Trophoblast cell (in vitro differentiated cells and primary cell): ENCODE measurements around the gene SYNJ1.

Experiments used
- DNase-seq, 2 donors: peaks; one replicate each; pipeline ENCODE4 v3.0.0-alpha.2; 2016
- H2AFZ ChIP-seq: 2 replicates; pipeline ENCODE4 v1.6.1; 2013; ENCODE audit warnings: low read length, moderate library complexity, mild to moderate bottlenecking; ENCODE audit not compliant: insufficient read depth, poor library complexity
- H2AK5ac ChIP-seq: 2 replicates; pipeline ENCODE4 v1.6.1; 2013; ENCODE audit warnings: mild to moderate bottlenecking, low read length
- H2BK120ac ChIP-seq: 2 replicates; pipeline ENCODE4 v1.6.1; 2013; ENCODE audit warnings: low read length, mild to moderate bottlenecking, moderate library complexity; ENCODE audit not compliant: insufficient read depth, poor library complexity
- H2BK12ac ChIP-seq: 2 replicates; pipeline ENCODE4 v1.6.1; 2013; ENCODE audit warnings: mild to moderate bottlenecking, low read length, moderate library complexity
- H2BK5ac ChIP-seq: 2 replicates; pipeline ENCODE4 v1.6.1; 2013; ENCODE audit warnings: low read length, low read depth, moderate library complexity, mild to moderate bottlenecking; ENCODE audit not compliant: poor library complexity
- H3K14ac ChIP-seq: 2 replicates; pipeline ENCODE4 v1.6.1; 2013; ENCODE audit warnings: mild to moderate bottlenecking, low read length
- H3K18ac ChIP-seq: 2 replicates; pipeline ENCODE4 v1.6.1; 2013; ENCODE audit warnings: mild to moderate bottlenecking, low read length
- H3K23ac ChIP-seq: 2 replicates; pipeline ENCODE4 v1.6.1; 2013; ENCODE audit warnings: low read length
- H3K27ac ChIP-seq: 2 replicates; pipeline ENCODE4 v1.5.1; 2013; ENCODE audit warnings: low read depth, mild to moderate bottlenecking, inconsistent platforms, low read length, moderate library complexity
- H3K27me3 ChIP-seq: 2 replicates; pipeline ENCODE4 v1.6.1; 2013; ENCODE audit warnings: inconsistent platforms, mild to moderate bottlenecking, low read length, moderate library complexity; ENCODE audit not compliant: insufficient read depth
- H3K36me3 ChIP-seq, 2 experiments: 1 replicate in 1 of 2; 2 replicates in 1 of 2; pipeline ENCODE4 v1.6.1; 2013; ENCODE audit warnings: low read length in 2 of 2, mild to moderate bottlenecking in 2 of 2, moderate library complexity in 1 of 2; ENCODE audit not compliant: insufficient read depth in 2 of 2, control insufficient read depth in 1 of 2
- H3K4ac ChIP-seq: 2 replicates; pipeline ENCODE4 v1.6.1; 2013; ENCODE audit warnings: low read depth, mild to moderate bottlenecking, low read length, moderate library complexity
- H3K4me1 ChIP-seq, 2 experiments: 1 replicate in 1 of 2; 2 replicates in 1 of 2; pipeline ENCODE4 v1.6.1; 2013; ENCODE audit warnings: low read length in 2 of 2, mild to moderate bottlenecking in 2 of 2, moderate library complexity in 1 of 2; ENCODE audit not compliant: insufficient read depth in 2 of 2, control insufficient read depth in 1 of 2
- H3K4me2 ChIP-seq: 2 replicates; pipeline ENCODE4 v1.6.1; 2013; ENCODE audit warnings: inconsistent platforms, mild to moderate bottlenecking, low read length, moderate library complexity
- H3K4me3 ChIP-seq: 2 replicates; pipeline ENCODE4 v1.5.1; 2013; ENCODE audit warnings: mild to moderate bottlenecking, low read depth, low read length, inconsistent platforms
- H3K79me1 ChIP-seq: one replicate; pipeline ENCODE4 v1.6.1; 2013; ENCODE audit warnings: low read length
- H3K79me2 ChIP-seq: 2 replicates; pipeline ENCODE4 v1.6.1; 2013; ENCODE audit warnings: low read length, mild to moderate bottlenecking; ENCODE audit not compliant: control insufficient read depth, insufficient read depth, poor library complexity
- H3K9ac ChIP-seq: 2 replicates; pipeline ENCODE4 v1.6.1; 2013; ENCODE audit warnings: mild to moderate bottlenecking, low read length
- H3K9me3 ChIP-seq: 2 replicates; pipeline ENCODE4 v1.6.1; 2013; ENCODE audit warnings: low read depth, mild to moderate bottlenecking, control low read depth, inconsistent platforms, low read length; ENCODE audit not compliant: insufficient read depth
- H4K12ac ChIP-seq: 2 replicates; pipeline ENCODE4 v1.6.1; 2013; ENCODE audit warnings: low read depth, mild to moderate bottlenecking, low read length, moderate library complexity
- H4K8ac ChIP-seq: 2 replicates; pipeline ENCODE4 v1.6.1; 2013; ENCODE audit warnings: low read depth, mild to moderate bottlenecking, low read length, moderate library complexity
- H4K91ac ChIP-seq: one replicate; pipeline ENCODE4 v1.6.1; 2013; ENCODE audit warnings: low read depth, mild to moderate bottlenecking, low read length, moderate library complexity
- WGBS: extraction: QIAGEN DNeasy Blood & Tissue Kit; methylation state at CpG from one replicate; pipeline ENCODE4 v1.1.7; 2013; ENCODE audit warnings: missing lambda C conversion rate; ENCODE audit not compliant: insufficient read length, insufficient coverage; ENCODE audit errors: extremely low coverage; 5-methylcytosine and 5-hydroxymethylcytosine counted together

SYNJ1 gene

GRCh38 chr21:32712043-32712442 is 15.8 kb downstream of the SYNJ1 start:
- H4K8ac ChIP-seq, result no peak overlapping the region
- H3K79me2 ChIP-seq, result no peaks in the 10 kb centered on the region
- H4K91ac ChIP-seq, result no peak overlapping the region
- no peak overlapping the region for H2BK5ac ChIP-seq
- no peak overlapping the region for H3K4me2 ChIP-seq
- H2AK5ac ChIP-seq, result no peak overlapping the region
- DNase-seq, result no peak
- H3K27me3 ChIP-seq, result no peaks in the 10 kb centered on the region
- no peaks in the 10 kb centered on the region for H3K79me1 ChIP-seq
- H3K36me3 ChIP-seq, result no peaks in the 10 kb centered on the region
- H2AFZ ChIP-seq, result no peak overlapping the region
- no peak overlapping the region for H3K4me3 ChIP-seq
- no peaks in the 10 kb centered on the region for H3K9me3 ChIP-seq
- H2BK12ac ChIP-seq, result no peak overlapping the region
- H3K18ac ChIP-seq, result no peak overlapping the region
- no peak overlapping the region for H3K9ac ChIP-seq
- H2BK120ac ChIP-seq, result no peak overlapping the region
- no peak overlapping the region for H4K12ac ChIP-seq
- peaks cover 0 to 2% of the 10 kb centered on the region in 2 experiments for H3K4me1 ChIP-seq
- H3K4ac ChIP-seq, result no peak overlapping the region
- H3K27ac ChIP-seq, result no peak overlapping the region
- H3K14ac ChIP-seq, result no peak overlapping the region
- no peak overlapping the region for H3K23ac ChIP-seq

GRCh38 chr21:32710987-32711386 is 16.8 kb downstream of the SYNJ1 start:
- H3K27ac ChIP-seq, result no peak overlapping the region
- H3K14ac ChIP-seq, result no peak overlapping the region
- peaks cover under 1 to 2% of the 10 kb centered on the region in 2 experiments for H3K4me1 ChIP-seq
- no peak overlapping the region for H2BK120ac ChIP-seq
- H4K12ac ChIP-seq, result no peak overlapping the region
- no peak overlapping the region for H4K91ac ChIP-seq
- H2AK5ac ChIP-seq, result no peak overlapping the region
- no peak overlapping the region for H3K4me2 ChIP-seq
- H3K4me3 ChIP-seq, result no peak overlapping the region
- no peak overlapping the region for H3K4ac ChIP-seq
- no peak overlapping the region for H2BK5ac ChIP-seq
- WGBS, result no CpG with 5 or more reads among the region's 4 CpGs
- no peak overlapping the region for H4K8ac ChIP-seq
- H3K79me1 ChIP-seq, result peaks cover under 1% of the 10 kb centered on the region
- no peak overlapping the region for H3K9ac ChIP-seq
- no peak overlapping the region for H3K23ac ChIP-seq
- H2AFZ ChIP-seq, result no peak overlapping the region
- H2BK12ac ChIP-seq, result no peak overlapping the region
- no peaks in the 10 kb centered on the region for H3K79me2 ChIP-seq
- H3K36me3 ChIP-seq, result no peaks in the 10 kb centered on the region
- DNase-seq, result no peak
- no peak overlapping the region for H3K18ac ChIP-seq
- no peaks in the 10 kb centered on the region for H3K9me3 ChIP-seq
- no peaks in the 10 kb centered on the region for H3K27me3 ChIP-seq

GRCh38 chr21:32710069-32710784 is 17.6 kb downstream of the SYNJ1 start:
- Histone ChIP-seq H4K91ac (no peak overlapping the region), H3K9ac (no peak overlapping the region), H2BK5ac (no peak overlapping the region), H3K79me1 (peaks cover 5% of the 10 kb centered on the region), H2AK5ac (no peak overlapping the region), H4K8ac (no peak overlapping the region), H3K9me3 (no peaks in the 10 kb centered on the region), H3K27ac (no peak overlapping the region), H2BK12ac (no peak overlapping the region), H3K4me2 (no peak overlapping the region), H3K27me3 (no peaks in the 10 kb centered on the region), H3K14ac (no peak overlapping the region), H3K36me3 (no peaks in the 10 kb centered on the region), H2BK120ac (no peak overlapping the region), H3K18ac (no peak overlapping the region), H3K23ac (no peak overlapping the region), H3K4me1 (peaks cover 5 to 7% of the 10 kb centered on the region in 2 experiments), H2AFZ (no peak overlapping the region), H3K79me2 (no peaks in the 10 kb centered on the region), H3K4ac (no peak overlapping the region), H4K12ac (no peak overlapping the region), H3K4me3 (no peak overlapping the region)
- no peak for DNase-seq
- no CpG with 5 or more reads among the region's 4 CpGs for WGBS

- no peaks in the 10 kb centered on the region for H3K27me3 ChIP-seq
- no peak overlapping the region for H4K12ac ChIP-seq
- no peak overlapping the region for H3K9ac ChIP-seq
- no peaks in the 10 kb centered on the region for H3K36me3 ChIP-seq
- H3K79me1 ChIP-seq, result peaks cover 10% of the 10 kb centered on the region
- WGBS, result no CpG with 5 or more reads among the region's 6 CpGs
- H3K18ac ChIP-seq, result no peak overlapping the region
- H2BK120ac ChIP-seq, result no peak overlapping the region
- H3K4me2 ChIP-seq, result no peak overlapping the region
- H2BK12ac ChIP-seq, result no peak overlapping the region
- no peak overlapping the region for H2BK5ac ChIP-seq
- H3K27ac ChIP-seq, result no peak overlapping the region
- no peak overlapping the region for H3K14ac ChIP-seq
- peaks cover 11 to 14% of the 10 kb centered on the region in 2 experiments for H3K4me1 ChIP-seq
- no peak overlapping the region for H4K8ac ChIP-seq
- H3K79me2 ChIP-seq, result peaks cover 2% of the 10 kb centered on the region
- no peak overlapping the region for H3K4me3 ChIP-seq
- H4K91ac ChIP-seq, result no peak overlapping the region
- H3K4ac ChIP-seq, result no peak overlapping the region
- H2AFZ ChIP-seq, result no peak overlapping the region
- no peak for DNase-seq
- H3K9me3 ChIP-seq, result peaks cover 3% of the 10 kb centered on the region
- no peak overlapping the region for H2AK5ac ChIP-seq
- no peak overlapping the region for H3K23ac ChIP-seq
Measured at GRCh38 chr21:32708069-32708468, 19.7 kb downstream of the SYNJ1 start.
